ENCODE data around the gene SMARCC1.

The SMARCC1 gene

GRCh38 chr3:47630810-47631209 is 150.9 kb downstream of the SMARCC1 start:
- DNase-seq (ENCODE audit: low spot score): no peak

GRCh38 chr3:47629770-47630169 is 151.9 kb downstream of the SMARCC1 start:
- DNase-seq (ENCODE audit: low spot score): no peak

GRCh38 chr3:47628426-47628825 is 153.3 kb downstream of the SMARCC1 start:
- no peak for DNase-seq (ENCODE audit: low spot score)

- no peak for DNase-seq (ENCODE audit: low spot score)
Observed at GRCh38 chr3:47622671-47623461, 158.8 kb downstream of the SMARCC1 start.

- no peak for DNase-seq (ENCODE audit: low spot score)
Observed at GRCh38 chr3:47617086-47618010, 164.3 kb downstream of the SMARCC1 start.

GRCh38 chr3:47614788-47615187 is 166.9 kb downstream of the SMARCC1 start:
- DNase-seq (ENCODE audit: low spot score): no peak

GRCh38 chr3:47613722-47614121 is 168.0 kb downstream of the SMARCC1 start:
- no peak for DNase-seq (ENCODE audit: low spot score)

GRCh38 chr3:47612879-47613278 is 168.8 kb downstream of the SMARCC1 start:
- DNase-seq (ENCODE audit: low spot score): no peak

- DNase-seq (ENCODE audit: low spot score): no peak
Observed at GRCh38 chr3:47612178-47612577, 169.5 kb downstream of the SMARCC1 start.

GRCh38 chr3:47611576-47611975 is 170.1 kb downstream of the SMARCC1 start:
- DNase-seq (ENCODE audit: low spot score): no peak

- no peak for DNase-seq (ENCODE audit: low spot score)
Observed at GRCh38 chr3:47610583-47610982, 171.1 kb downstream of the SMARCC1 start.

- DNase-seq (ENCODE audit: low spot score): no peak
Observed at GRCh38 chr3:47607335-47607734, 174.4 kb downstream of the SMARCC1 start.

GRCh38 chr3:47606165-47606564 is 175.5 kb downstream of the SMARCC1 start:
- no peak for DNase-seq (ENCODE audit: low spot score)

- no peak for DNase-seq (ENCODE audit: low spot score)
Observed at GRCh38 chr3:47605652-47606051, 176.0 kb downstream of the SMARCC1 start.

- no peak for DNase-seq (ENCODE audit: low spot score)
Observed at GRCh38 chr3:47604145-47604544, 177.5 kb downstream of the SMARCC1 start.

GRCh38 chr3:47603332-47603731 is 178.4 kb downstream of the SMARCC1 start:
- DNase-seq (ENCODE audit: low spot score): no peak

- no peak for DNase-seq (ENCODE audit: low spot score)
Observed at GRCh38 chr3:47601281-47601680, 180.4 kb downstream of the SMARCC1 start.

- no peak for DNase-seq (ENCODE audit: low spot score)
Observed at GRCh38 chr3:47594792-47595191, 186.9 kb downstream of the SMARCC1 start.

- DNase-seq (ENCODE audit: low spot score): no peak
Observed at GRCh38 chr3:47592066-47592795, 189.5 kb downstream of the SMARCC1 start.

GRCh38 chr3:47590216-47590615 is 191.5 kb downstream of the SMARCC1 start:
- DNase-seq (ENCODE audit: low spot score): no peak

- no peak for DNase-seq (ENCODE audit: low spot score)
Observed at GRCh38 chr3:47588587-47588986, 193.1 kb downstream of the SMARCC1 start.

GRCh38 chr3:47588053-47588452 is 193.6 kb downstream of the SMARCC1 start:
- no peak for DNase-seq (ENCODE audit: low spot score)

All from HuH-7.5 (cell line).